ENCODE measurements around the gene RELA.

Gene RELA

GRCh38 chr11:65613091-65613928 lies 49.4 kb downstream of the RELA start:
- DNase-seq (ENCODE audit: low spot score), result peak; percentile 24

DNA sequence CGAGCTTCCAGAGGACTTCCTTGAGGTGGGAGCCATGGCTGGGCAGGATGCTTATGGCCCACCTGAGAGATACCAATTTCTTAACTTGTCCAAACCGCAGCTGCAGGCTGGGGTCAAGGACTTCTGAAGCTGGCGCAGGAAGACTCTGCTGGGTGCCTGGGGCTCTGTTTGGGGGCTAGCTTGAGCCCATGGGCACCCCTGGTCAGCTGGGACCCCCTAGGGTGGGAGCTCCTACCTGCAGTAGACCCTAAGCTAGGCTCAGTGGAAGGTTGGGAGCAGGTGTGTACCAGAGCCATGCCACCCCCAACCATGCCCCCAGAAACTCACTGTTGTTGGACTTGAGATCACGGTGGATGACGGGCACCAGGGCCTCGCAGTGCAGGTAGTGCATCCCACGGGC lies 50.0 kb downstream of the RELA start:
- no peak for DNase-seq (ENCODE audit: low spot score)

- peak; percentile 55 for DNase-seq (ENCODE audit: low spot score)
Observed at GRCh38 chr11:65611758-65612603, 50.7 kb downstream of the RELA start.

DNA sequence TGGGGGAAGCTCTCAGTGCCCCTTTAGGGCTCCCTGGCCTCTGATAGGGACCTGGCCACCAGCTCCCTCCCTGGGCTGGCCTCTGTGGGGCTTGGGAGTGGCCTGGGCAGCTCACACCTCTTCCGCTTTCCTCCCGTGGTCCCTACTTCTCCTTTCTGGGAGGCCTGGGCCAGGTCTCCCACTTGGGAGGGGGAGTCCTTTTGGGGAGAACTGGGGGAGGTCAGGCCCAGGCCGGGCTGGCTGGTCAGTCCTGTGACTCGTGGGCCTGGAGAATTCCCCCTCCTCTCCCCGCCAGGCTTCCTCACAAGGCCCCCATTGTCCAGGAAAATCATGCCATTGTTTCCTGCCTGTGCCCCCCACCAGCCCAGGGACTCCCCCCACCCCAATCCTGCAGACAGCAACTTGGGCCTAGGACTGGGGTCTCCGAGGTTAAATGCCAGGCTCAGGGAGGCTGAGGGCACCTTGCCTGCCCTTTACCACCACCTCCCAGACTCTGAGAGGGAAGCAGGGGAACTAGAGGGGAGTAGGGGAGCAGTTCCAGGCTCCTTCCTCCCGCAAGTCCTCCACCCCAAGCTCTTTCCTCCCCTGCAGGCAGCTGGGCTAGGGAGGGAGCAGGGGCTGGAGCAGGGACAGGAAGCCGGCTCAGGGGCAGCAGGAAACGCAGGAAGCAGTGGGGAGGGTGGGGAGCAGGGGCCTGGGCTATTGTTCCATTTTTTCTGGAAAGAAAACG lies 51.5 kb downstream of the RELA start:
- peak; percentile 96 for DNase-seq (ENCODE audit: low spot score)

DNA sequence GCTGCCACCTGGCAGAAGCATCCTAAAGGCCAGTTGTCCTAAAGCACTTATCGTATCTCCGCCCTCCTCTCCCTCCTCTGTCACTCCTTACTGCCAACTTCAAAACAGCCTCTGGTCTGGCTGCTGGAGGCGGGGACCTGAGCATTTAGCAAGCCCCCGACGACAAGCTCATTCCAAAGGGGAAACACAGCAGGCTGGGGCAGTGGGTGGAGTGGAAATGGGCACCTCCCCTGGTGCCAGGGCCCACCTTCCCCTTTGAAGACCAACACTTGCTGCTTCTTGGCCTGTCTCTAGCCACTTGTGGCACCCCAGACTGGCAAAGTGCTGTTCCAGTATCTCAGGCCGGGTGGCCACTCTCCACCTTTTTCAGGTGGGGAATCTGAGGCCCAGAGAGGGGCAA lies 52.3 kb downstream of the RELA start:
- DNase-seq (ENCODE audit: low spot score), result no peak

GRCh38 chr11:65609665-65610064 lies 53.1 kb downstream of the RELA start:
- DNase-seq (ENCODE audit: low spot score), result no peak

- DNase-seq (ENCODE audit: low spot score), result no peak
Observed at GRCh38 chr11:65609229-65609628, 53.5 kb downstream of the RELA start.

DNA sequence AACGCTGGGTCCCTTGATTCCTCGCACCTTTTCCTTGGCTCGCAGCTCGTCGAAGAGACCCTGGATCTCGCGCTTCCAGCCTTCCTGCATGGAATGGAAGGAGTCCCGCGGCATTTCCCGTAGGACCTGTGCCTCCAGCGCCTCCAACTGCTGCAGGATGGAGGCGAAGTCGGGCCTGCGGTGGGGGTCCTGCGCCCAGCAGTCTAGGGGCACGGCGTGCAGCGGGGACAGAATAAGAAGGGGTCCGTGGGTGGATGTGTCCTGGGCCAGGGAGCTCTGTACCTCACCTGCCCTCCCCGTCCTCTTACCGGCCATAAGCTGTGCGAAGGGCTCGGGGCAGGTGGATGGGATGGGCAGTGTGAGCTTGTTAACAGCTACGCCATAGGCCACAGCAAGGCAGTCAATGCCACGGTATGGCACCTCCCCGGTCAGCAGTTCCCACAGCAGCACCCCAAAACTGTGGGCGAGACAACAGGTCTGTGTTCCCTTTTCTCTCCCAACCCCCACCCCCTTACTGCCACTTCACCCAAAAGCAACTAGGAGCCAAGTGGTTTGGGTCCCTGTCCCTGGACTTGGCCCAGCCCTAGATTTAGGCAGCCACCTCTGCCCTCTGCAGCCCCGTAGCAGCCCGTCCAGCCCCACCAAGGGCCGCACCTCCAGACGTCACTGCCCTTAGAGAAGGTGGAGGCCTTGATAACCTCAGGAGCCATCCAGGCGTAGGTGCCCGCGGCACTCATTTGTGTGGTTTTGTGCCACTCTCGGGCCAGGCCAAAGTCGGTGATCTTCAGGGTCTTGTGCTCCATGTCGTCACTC lies 54.9 kb downstream of the RELA start:
- no peak for DNase-seq (ENCODE audit: low spot score)

GRCh38 chr11:65606876-65607613 lies 55.7 kb downstream of the RELA start:
- peak; percentile 96 for DNase-seq (ENCODE audit: low spot score)

DNA sequence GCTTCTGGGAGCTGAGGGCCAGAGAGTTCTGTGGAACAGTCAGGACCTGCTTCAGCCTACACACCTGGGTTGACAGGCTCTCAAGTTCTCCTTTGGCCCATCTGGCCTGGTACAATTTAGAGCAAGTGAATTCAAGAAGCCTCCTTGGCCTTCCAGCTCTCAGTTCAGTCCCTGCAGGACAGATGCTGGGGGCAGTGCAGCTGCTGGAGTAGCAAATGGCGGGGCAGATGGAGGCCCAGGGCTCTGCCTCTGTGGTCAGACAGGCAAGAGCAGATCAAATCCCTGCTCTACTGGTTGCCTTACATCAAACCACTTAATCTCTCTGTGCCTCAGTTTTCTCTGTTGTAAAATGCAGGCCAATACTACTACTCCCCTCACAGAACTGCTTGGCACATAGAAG lies 58.5 kb downstream of the RELA start:
- no peak for DNase-seq (ENCODE audit: low spot score)

Data from globus pallidus (tissue), 1 donor.